DMS 273 (cell line): ENCODE data around the gene CD163L1.
A peak's percentile ranks its signal among the peaks of the same experiment; 100 is the strongest.
"Not testable (repeated sequence)": the region's sequence is repeated elsewhere in the genome, so short reads cannot be mapped to it uniquely, and the experiment has no call there.

Experiments
- DNase-seq: peaks from one replicate; lab custom pipeline; 2025; ENCODE audit not compliant: unreplicated experiment; lab: John Stamatoyannopoulos, UW

Gene CD163L1

DNA sequence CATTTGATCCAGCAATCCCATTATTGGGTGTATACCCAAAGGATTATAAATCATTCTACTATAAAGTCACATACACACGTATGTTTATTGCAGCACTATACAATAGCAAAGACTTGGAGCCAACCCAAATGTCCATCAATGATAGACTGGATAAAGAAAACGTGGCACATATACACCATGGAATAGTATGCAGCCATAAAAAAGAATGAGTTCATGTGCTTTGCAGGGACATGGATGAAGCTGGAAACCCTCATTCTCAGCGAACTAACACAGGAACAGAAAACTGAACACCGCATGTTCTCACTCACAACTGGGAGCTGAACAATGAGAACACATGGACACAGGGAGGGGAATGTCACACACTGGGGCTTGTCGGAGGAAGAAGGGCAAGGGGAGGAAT is 106.2 kb downstream of the CD163L1 start:
- DNase-seq: not testable (repeated sequence)

DNA sequence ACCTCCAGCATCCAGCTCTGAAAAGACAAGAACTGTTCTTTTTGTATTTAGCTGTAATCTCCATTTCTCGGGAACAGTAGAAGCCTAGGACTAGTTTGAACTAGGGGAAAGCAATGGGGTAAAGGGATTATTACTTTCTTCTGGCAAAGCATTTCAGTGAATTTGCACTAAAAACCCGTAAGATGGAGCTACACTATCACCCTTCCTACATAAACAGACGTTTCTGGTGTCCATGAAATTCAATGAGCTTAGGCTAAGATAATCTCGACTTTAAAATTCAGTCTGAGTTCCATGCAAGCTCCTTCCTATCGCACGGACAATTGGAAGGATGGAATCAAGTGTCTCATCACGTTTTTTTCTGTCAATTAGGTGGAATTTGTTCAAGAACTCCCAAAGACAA is 116.0 kb downstream of the CD163L1 start:
- DNase-seq: peak; percentile 14

DNA sequence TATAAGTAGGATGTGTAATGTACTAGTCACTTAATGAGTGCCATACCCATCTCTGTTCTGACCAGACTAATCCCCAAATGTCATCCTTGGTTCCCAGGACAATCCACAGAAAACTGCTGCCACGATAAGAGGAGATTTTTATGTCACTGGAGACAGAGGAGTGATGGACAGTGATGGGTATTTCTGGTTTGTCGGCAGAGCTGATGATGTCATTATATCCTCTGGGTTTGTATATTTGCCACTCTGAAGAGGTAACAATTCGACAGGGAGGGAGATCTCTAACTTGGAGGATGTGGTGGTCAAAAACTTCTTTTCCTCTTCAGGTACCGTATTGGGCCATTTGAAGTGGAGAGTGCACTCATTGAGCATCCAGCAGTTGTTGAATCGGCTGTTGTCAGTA is 119.8 kb downstream of the CD163L1 start:
- no peak for DNase-seq

DNA sequence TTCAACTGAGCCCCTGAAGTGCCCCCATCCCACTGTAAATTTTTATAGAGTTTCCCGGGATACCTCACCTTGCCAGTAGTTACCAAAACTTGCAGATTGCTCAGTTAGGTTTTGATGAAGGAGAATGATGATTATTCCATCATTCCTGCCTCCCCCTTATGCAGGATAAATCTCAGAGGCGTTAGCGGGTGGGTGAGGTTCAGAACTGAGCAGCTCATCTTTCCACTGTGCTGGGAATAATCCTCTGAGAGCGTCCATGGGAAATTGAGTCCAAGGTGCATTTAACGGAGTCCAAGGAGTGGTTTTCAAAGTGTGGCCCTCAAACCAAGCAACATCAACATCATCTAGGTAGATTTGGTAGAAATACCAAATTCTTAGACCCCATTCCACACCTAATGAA is 121.4 kb downstream of the CD163L1 start:
- DNase-seq: no peak

DNA sequence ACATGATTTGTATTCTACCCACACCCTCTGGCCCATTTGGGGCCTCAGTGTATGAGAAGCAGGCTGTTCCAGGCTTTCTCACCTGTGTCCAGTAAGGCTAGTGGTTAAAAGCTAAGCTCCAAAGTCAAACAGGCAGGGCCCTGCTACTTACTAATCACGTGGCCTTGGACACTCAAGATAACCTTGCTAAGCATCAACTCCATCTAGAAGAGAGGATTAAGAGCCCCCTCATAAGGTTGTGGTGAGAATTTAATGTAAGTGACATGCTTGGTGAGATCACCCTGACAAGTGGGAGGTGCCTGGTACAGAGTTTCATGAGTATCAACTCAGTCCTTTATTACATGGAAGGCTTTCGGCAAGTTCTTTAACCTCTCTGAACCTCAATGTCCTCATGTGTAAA is 122.3 kb downstream of the CD163L1 start:
- DNase-seq: no peak

DNA sequence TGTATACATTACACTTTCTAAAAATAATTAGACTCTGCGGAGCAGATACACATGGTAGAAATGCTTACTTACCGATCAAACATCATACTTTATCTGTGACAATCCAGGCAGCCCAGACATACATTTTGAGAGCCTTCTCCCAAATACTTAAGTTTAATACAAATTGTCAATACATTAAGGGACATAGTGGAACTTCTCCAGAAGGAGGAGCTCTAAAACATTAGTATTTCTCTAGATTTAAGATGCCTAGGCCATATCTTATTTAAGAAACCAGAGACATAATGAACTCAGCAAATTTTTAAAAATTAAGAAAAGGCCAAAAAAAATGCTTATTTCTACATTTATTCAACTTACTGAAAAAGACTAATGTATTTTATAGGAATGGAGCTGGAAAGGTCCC is 124.0 kb downstream of the CD163L1 start:
- DNase-seq: no peak

DNA sequence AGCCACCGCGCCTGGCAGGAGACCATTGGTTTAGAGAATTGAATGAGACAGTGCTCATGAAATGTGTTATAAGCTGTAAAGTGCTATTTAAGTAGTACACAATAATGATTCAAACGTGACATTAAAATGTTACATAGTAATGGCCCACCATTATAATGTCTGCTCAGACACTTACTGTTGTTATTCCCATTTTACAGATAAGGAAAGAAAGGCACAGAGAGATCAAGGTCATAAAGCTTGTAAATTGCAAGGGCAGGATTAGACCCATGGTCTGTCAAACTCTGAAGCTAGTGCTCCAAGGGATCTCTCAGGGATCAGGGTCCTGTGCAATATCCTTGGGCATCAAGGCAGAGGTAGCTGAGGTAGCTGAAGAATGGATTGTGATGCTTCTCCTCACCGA is 133.9 kb downstream of the CD163L1 start:
- no peak for DNase-seq
